HepG2 (cell line): ENCODE data around the gene FBXO44. TPM values are rescaled to one million over a fixed set of nuclear protein-coding genes. Genes with fewer than 3 reads are reported as not detected.
A peak's percentile ranks its signal among the peaks of the same experiment; 100 is the strongest.
"Not testable (repeated sequence)": the region's sequence is repeated elsewhere in the genome, so short reads cannot be mapped to it uniquely, and the experiment has no call there.

ENCODE experiments used
- ATAC-seq: fragments of 200-7000 bp; cut with Tn5 transposase; 3 replicates; pipeline ENCODE4 v1.9.1; 2020; ENCODE audit warnings: mild to moderate bottlenecking, moderate library complexity
- BruUV-seq: library from RNA; stranded (reverse); fragments of 400-500 nt; replicated peaks from 2 replicates; lab custom pipeline; 2021; lab: Mats Ljungman, UMichigan
- CTCF ChIA-PET: fragments of 300-600 bp; formaldehyde crosslinking; extraction: SDS; loops from one replicate; lab custom pipeline; 2021; ENCODE audit warnings: low total read pairs, inconsistent platforms, low intra/inter-chr PET ratio; lab: Yijun Ruan, JAX
- POLR2A ChIA-PET: fragments of 350-600 bp; sonication (Branson Sonifier 250); formaldehyde crosslinking; loops from one replicate; lab custom pipeline; 2020; ENCODE audit warnings: antibody characterized with exemption, inconsistent platforms; lab: Yijun Ruan, JAX
- DNase-seq: peaks from one replicate; pipeline ENCODE4 v3.0.0-alpha.2; 2015; ENCODE audit warnings: low spot score
- FAIRE-seq: peaks from 3 replicates; lab custom pipeline; 2011; peaks lifted over from hg19 to GRCh38; lab: Jason Lieb, UNC
- H2AFZ ChIP-seq: one replicate; pipeline ENCODE4 v1.6.1; 2011; ENCODE audit warnings: low read length, inconsistent platforms
- H3K27ac ChIP-seq: fragments of 300-600 bp; 3 replicates; pipeline ENCODE4 v1.8.0; 2011; ENCODE audit warnings: mixed run types, mild to moderate bottlenecking, mixed read lengths, low read length, inconsistent platforms; ENCODE audit not compliant: insufficient read depth; ENCODE audit errors: extremely low read length
- H3K27me3 ChIP-seq, 2 experiments: fragments of 200-600 bp in 1 of 2; 2 replicates in 1 of 2; 3 replicates in 1 of 2; pipeline versions ENCODE4 v1.6.0 to v1.8.0; 2011; ENCODE audit warnings: low read length in 2 of 2, mild to moderate bottlenecking in 2 of 2, moderate library complexity in 2 of 2, inconsistent platforms in 1 of 2; ENCODE audit not compliant: insufficient read depth in 2 of 2, control insufficient read depth in 1 of 2
- H3K36me3 ChIP-seq, 2 experiments: fragments of 200-600 bp in 1 of 2; replicated peaks in 1 of 2; 2 replicates in 1 of 2; 3 replicates in 1 of 2; pipeline versions ENCODE4 v1.5.1 to v1.8.0; 2011; ENCODE audit warnings: low read length in 2 of 2, inconsistent platforms in 1 of 2; ENCODE audit not compliant: insufficient read depth in 2 of 2, control insufficient read depth in 1 of 2
- H3K4me1 ChIP-seq: 2 replicates; pipeline ENCODE4 v1.5.1; 2012; ENCODE audit warnings: low read length, inconsistent platforms; ENCODE audit not compliant: insufficient read depth
- H3K4me2 ChIP-seq: 2 replicates; pipeline ENCODE4 v1.6.0; 2011; ENCODE audit warnings: low read depth, low read length, inconsistent platforms
- H3K4me3 ChIP-seq, 3 experiments: fragments of 200-600 bp in 1 of 3; sonication (generic), shearing (Covaris generic) in 1 of 3; replicated peaks in 1 of 3; 2 replicates each; pipeline ENCODE4 v1.5.1; 2011 to 2016; ENCODE audit warnings: low read length in 3 of 3, inconsistent platforms in 2 of 3, low read depth in 2 of 3, mild to moderate bottlenecking in 2 of 3, control low read depth in 1 of 3, mixed read lengths in 1 of 3; ENCODE audit not compliant: insufficient read depth in 1 of 3
- H3K79me2 ChIP-seq: one replicate; pipeline ENCODE4 v1.6.1; 2011; ENCODE audit warnings: low read length, inconsistent platforms; ENCODE audit not compliant: insufficient read depth
- H3K9ac ChIP-seq: 2 replicates; pipeline ENCODE4 v1.6.0; 2011; ENCODE audit warnings: mild to moderate bottlenecking, low read depth, low read length, inconsistent platforms; ENCODE audit not compliant: insufficient read depth
- H3K9me3 ChIP-seq: 2 replicates; pipeline ENCODE4 v1.5.1; 2012; ENCODE audit warnings: mild to moderate bottlenecking, low read length
- H4K20me1 ChIP-seq: 2 replicates; pipeline ENCODE4 v1.6.0; 2011; ENCODE audit warnings: inconsistent platforms, mild to moderate bottlenecking, low read length, moderate library complexity; ENCODE audit not compliant: insufficient read depth
- KDM1A ChIP-seq: IDR thresholded peaks from 2 replicates; pipeline ENCODE4 v1.6.1; 2016; ENCODE audit warnings: missing compliant biosample characterization
- MIER2 ChIP-seq: IDR thresholded peaks from 2 replicates; pipeline ENCODE4 v1.6.1; 2016; ENCODE audit warnings: missing biosample characterization, missing genetic modification reagents
- POLR2A ChIP-seq, 2 experiments: IDR thresholded peaks; 2 replicates each; pipeline ENCODE4 v1.6.1; 2011; ENCODE audit warnings: low read depth in 2 of 2, low read length in 2 of 2, mild to moderate bottlenecking in 1 of 2, moderate library complexity in 1 of 2; ENCODE audit not compliant: insufficient read depth in 1 of 2
- RAD21 ChIP-seq: fragments of 450-650 bp; formaldehyde crosslinking; IDR thresholded peaks from 2 replicates; pipeline ENCODE4 v1.5.0; 2020; ENCODE audit warnings: mild to moderate bottlenecking
- SMC3 ChIP-seq: IDR thresholded peaks from 2 replicates; pipeline ENCODE4 v1.6.1; 2011; ENCODE audit warnings: low read length, improper control_type of control experiment
- STAG1 ChIP-seq: sonication (generic); formaldehyde crosslinking; IDR thresholded peaks from 2 replicates; pipeline ENCODE4 v1.4.0; 2020; ENCODE audit warnings: missing genetic modification reagents
- ZFY ChIP-seq: sonication (generic); formaldehyde crosslinking; IDR thresholded peaks from 2 replicates; pipeline ENCODE4 v1.4.0; 2020; ENCODE audit warnings: missing genetic modification reagents
- ZMYM4 ChIP-seq: sonication (generic); formaldehyde crosslinking; IDR thresholded peaks from 2 replicates; pipeline ENCODE4 v1.8.1; 2023; ENCODE audit warnings: mild to moderate bottlenecking, missing genetic modification reagents
- ZNF629 ChIP-seq: sonication (generic); formaldehyde crosslinking; conservative IDR thresholded peaks from 2 replicates; pipeline ENCODE4 v1.5.0; 2020; ENCODE audit warnings: missing genetic modification reagents
- ZNF746 ChIP-seq: sonication (generic); formaldehyde crosslinking; IDR thresholded peaks from 2 replicates; pipeline ENCODE4 v1.8.0; 2022; ENCODE audit warnings: mild to moderate bottlenecking, missing genetic modification reagents
- WGBS: methylation state at CpG from one replicate; pipeline ENCODE4 v1.1.6; 2017; ENCODE audit warnings: low lambda C conversion rate; 5-methylcytosine and 5-hydroxymethylcytosine counted together
- in situ Hi-C: cut with HindIII; loops from 2 replicates; pipeline ENCODE4 v1.10.0; 2017; ENCODE audit warnings: low pct_unique_long_range_greater_than_20kb; ENCODE audit not compliant: extremely low pct_ligation_motif_present
- intact Hi-C: fragments of 100-400 bp; cut with micrococcal nuclease; formaldehyde crosslinking; loops from one replicate; pipeline ENCODE4 v1.10.0; 2022; ENCODE audit not compliant: unreplicated experiment
- polyA plus RNA-seq, 8 experiments: library from polyadenylated mRNA; depleted of rRNA in 3 of 8; stranded (reverse) in 7 of 8; unstranded in 1 of 8; fragments of >200 nt; fragmentation: Illumina TruSeq in 4 of 8; extraction: Trizol in 4 of 8; gene quantifications; 2 replicates each; pipeline versions ENCODE4 v1.2.1 to v1.2.3, GENCODE V29; 2011 to 2016; ENCODE audit warnings: low read depth in 4 of 8, missing spikeins in 1 of 8, mixed read lengths in 1 of 8; ENCODE audit not compliant: insufficient read depth in 1 of 8
- total RNA-seq, 5 experiments: library from RNA; depleted of rRNA; stranded (reverse); fragments of >200 nt; fragmentation: Illumina TruSeq; extraction: Trizol; gene quantifications; 2 replicates each; pipeline ENCODE4 v1.2.3, GENCODE V29; 2016; ENCODE audit warnings: low read depth in 1 of 5
- TF ChIP-seq, protein P1 (sequence below): sonication (generic); formaldehyde crosslinking; IDR thresholded peaks from 2 replicates; pipeline ENCODE4 v1.4.0; 2020; ENCODE audit warnings: missing genetic modification reagents
- TF ChIP-seq, protein P2 (sequence below): sonication (generic); formaldehyde crosslinking; IDR thresholded peaks from 2 replicates; pipeline ENCODE4 v1.4.0; 2020; ENCODE audit warnings: missing genetic modification reagents

The FBXO44 gene
- total and polyA plus RNA-seq, 2 of the 13 experiments (the other 11 are each of a cell fraction or from before 2014, with no cell fraction given), result 22.4 to 27.9 TPM

DNA sequence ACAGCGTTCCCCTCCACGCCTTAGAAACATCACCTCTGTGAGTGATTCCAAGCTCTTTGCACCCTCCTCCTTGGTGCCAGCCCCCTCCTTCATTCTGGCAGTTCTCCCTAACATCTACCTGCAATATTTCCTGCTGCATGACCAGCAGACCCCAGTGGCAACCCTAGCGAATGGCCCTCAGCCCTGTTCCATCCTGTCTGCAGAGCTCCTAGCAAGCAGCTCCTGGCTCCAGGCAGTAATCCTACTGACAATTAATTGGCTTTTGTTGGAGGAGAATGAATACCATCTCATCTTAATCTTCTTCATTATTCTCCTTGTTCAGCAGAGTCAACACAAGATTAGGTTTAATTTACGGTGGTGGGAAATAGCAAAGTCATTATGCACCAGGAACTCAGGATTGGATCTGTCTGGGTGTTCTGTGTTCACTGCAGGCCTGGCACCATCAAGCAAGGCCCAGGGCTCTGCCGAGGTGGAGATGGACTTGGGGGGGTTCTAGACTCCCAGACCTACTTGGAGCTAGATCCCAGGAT lies 12.8 kb upstream of the FBXO44 start:
- no TSS peak for BruUV-seq
- no peak overlapping the region for H3K27ac ChIP-seq
- no peaks in the 10 kb centered on the region for H3K79me2 ChIP-seq
- 0 out of 4 replicates have a peak, but pooled peaks of 1 of the 2 experiments have one; percentile 12 for TF ChIP-seq POLR2A (IDR thresholded peaks at IDR 0.05; ENCODE audit: insufficient read depth in 1 of 2, low read depth in 2 of 2, low read length in 2 of 2)
- TF ChIP-seq ZMYM4 (CRISPR knock-in tag), result no peak
- H3K4me3 ChIP-seq, result no peak overlapping the region
- H3K9me3 ChIP-seq, result no peaks in the 10 kb centered on the region
- 72% methylated on average over 2 of the region's 5 CpGs for WGBS
- ChIA-PET POLR2A (interaction anchor here (0.7 to 0.9 kb wide), 2 partner anchors 12 to 22 kb away, joined by 3 to 4 read pairs; partner anchors contain the start of gene FBXO6), CTCF (interaction anchor here (1.5 to 2.0 kb wide), 3 partner anchors 78 to 400 kb away, joined by 6 to 19 read pairs (median 7); no protein-coding TSS in a partner anchor)
- no peak overlapping the region for H3K9ac ChIP-seq
- H2AFZ ChIP-seq, result no peak overlapping the region
- H3K4me1 ChIP-seq, result 0 out of 2 replicates have a peak, but pooled peaks cover 2% of the 10 kb centered on the region
- peaks cover 15% of the 10 kb centered on the region; the same call in 1 of the 2 replicates for H4K20me1 ChIP-seq
- ATAC-seq, result no peak
- no peak for DNase-seq
- H3K36me3 ChIP-seq, result no peaks in the 10 kb centered on the region
- no peak overlapping the region for H3K4me2 ChIP-seq
- in situ Hi-C loops, result loop anchor here (5.0 to 25.0 kb wide), 3 partner anchors 300 to 605 kb away; partner anchors contain the start of gene MASP2
- no peak for FAIRE-seq
- intact Hi-C loops, result loop anchor here (1.0 kb wide), 1 partner anchor 305 kb away; no protein-coding TSS in a partner anchor
- H3K27me3 ChIP-seq, result peaks cover 2 to 15% of the 10 kb centered on the region in 2 experiments; a peak in 3 of 5 replicates

DNA sequence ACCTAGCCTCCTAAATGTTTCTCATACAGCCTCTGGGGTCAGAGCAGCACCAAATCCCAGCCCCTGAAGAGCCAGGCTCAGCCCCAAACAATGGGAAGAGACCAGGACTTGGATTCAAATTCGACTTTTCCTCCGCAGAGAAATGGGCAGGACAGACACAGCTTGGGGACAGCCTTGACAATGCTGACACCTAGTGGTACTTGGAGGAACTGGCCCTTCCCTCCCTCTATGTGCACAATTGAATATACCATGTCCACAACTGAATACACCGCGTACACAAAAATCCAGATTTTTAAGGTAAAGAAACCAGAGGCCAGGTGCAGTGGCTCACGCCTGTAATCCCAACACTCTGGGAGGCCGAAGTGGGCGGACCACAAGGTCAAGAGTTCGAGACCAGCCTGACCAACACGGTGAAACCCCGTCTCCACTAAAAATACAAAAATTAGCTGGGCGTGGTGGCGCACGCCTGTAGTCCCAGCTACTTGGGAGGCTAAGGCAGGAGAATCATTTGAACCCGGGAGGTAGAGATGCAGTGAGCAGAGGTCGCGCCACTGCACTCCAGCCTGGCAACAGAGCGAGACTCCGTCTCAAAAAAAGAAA lies 12.2 kb upstream of the FBXO44 start:
- WGBS, result 64% methylated on average over 18 of the region's 18 CpGs
- peak; percentile 92 for FAIRE-seq
- in situ Hi-C loops, result loop anchor here (5.0 to 25.0 kb wide), 3 partner anchors 300 to 605 kb away; partner anchors contain the start of gene MASP2
- TF ChIP-seq ZFY (CRISPR knock-in tag), result peak; percentile 22; the same call in 1 of the 2 replicates
- TF ChIP-seq, protein P1, sequence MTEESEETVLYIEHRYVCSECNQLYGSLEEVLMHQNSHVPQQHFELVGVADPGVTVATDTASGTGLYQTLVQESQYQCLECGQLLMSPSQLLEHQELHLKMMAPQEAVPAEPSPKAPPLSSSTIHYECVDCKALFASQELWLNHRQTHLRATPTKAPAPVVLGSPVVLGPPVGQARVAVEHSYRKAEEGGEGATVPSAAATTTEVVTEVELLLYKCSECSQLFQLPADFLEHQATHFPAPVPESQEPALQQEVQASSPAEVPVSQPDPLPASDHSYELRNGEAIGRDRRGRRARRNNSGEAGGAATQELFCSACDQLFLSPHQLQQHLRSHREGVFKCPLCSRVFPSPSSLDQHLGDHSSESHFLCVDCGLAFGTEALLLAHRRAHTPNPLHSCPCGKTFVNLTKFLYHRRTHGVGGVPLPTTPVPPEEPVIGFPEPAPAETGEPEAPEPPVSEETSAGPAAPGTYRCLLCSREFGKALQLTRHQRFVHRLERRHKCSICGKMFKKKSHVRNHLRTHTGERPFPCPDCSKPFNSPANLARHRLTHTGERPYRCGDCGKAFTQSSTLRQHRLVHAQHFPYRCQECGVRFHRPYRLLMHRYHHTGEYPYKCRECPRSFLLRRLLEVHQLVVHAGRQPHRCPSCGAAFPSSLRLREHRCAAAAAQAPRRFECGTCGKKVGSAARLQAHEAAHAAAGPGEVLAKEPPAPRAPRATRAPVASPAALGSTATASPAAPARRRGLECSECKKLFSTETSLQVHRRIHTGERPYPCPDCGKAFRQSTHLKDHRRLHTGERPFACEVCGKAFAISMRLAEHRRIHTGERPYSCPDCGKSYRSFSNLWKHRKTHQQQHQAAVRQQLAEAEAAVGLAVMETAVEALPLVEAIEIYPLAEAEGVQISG (CRISPR knock-in tag), result 0 out of 2 replicates have a peak, but pooled peaks have one; percentile 27
- TF ChIP-seq SMC3, result peak; percentile 79
- peak; percentile 66; the same call in 1 of the 2 replicates for TF ChIP-seq MIER2
- TF ChIP-seq STAG1 (CRISPR knock-in tag), result peak; percentile 94
- 0 out of 2 replicates have a peak, but pooled peaks have one; percentile 23 for TF ChIP-seq KDM1A
- TF ChIP-seq RAD21 (CRISPR knock-in tag), result peak; percentile 89
- TF ChIP-seq, protein P2, sequence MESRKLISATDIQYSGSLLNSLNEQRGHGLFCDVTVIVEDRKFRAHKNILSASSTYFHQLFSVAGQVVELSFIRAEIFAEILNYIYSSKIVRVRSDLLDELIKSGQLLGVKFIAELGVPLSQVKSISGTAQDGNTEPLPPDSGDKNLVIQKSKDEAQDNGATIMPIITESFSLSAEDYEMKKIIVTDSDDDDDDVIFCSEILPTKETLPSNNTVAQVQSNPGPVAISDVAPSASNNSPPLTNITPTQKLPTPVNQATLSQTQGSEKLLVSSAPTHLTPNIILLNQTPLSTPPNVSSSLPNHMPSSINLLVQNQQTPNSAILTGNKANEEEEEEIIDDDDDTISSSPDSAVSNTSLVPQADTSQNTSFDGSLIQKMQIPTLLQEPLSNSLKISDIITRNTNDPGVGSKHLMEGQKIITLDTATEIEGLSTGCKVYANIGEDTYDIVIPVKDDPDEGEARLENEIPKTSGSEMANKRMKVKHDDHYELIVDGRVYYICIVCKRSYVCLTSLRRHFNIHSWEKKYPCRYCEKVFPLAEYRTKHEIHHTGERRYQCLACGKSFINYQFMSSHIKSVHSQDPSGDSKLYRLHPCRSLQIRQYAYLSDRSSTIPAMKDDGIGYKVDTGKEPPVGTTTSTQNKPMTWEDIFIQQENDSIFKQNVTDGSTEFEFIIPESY, result peak; percentile 44; the same call in 1 of the 2 replicates
- TF ChIP-seq ZNF629 (CRISPR knock-in tag), result peak; percentile 63
- 0 out of 2 replicates have a peak, but pooled peaks have one; percentile 28 for TF ChIP-seq ZNF746 (CRISPR knock-in tag)

More for the DNA sequence above, 12.2 kb upstream of the FBXO44 start:
- H4K20me1 ChIP-seq, result peaks cover 16% of the 10 kb centered on the region; the same call in 1 of the 2 replicates
- H3K9ac ChIP-seq, H3K27ac ChIP-seq, H3K79me2 ChIP-seq, H3K4me2 ChIP-seq, H3K4me1 ChIP-seq, BruUV-seq, H2AFZ ChIP-seq, H3K36me3 ChIP-seq, H3K9me3 ChIP-seq, H3K27me3 ChIP-seq, H3K4me3 ChIP-seq: not testable (repeated sequence)
- ChIA-PET POLR2A (interaction anchor here (0.7 kb wide), 1 partner anchor 11 kb away, joined by 4 read pairs; no protein-coding TSS in a partner anchor), CTCF (interaction anchor here (1.1 to 2.0 kb wide), 5 partner anchors 77 to 605 kb away, joined by 3 to 19 read pairs (median 6); partner anchors contain the start of gene DISP3)
- intact Hi-C loops, result loop anchor here (1.0 kb wide), 1 partner anchor 305 kb away; no protein-coding TSS in a partner anchor
- DNase-seq (peak; percentile 44), ATAC-seq (peak; percentile 71)
